Dermis microvascular lymphatic vessel endothelial cell (primary cell): ENCODE data around the gene WBP1L. TPM values are rescaled to one million over a fixed set of nuclear protein-coding genes. Genes with fewer than 3 reads are reported as not detected.
A peak's percentile ranks its signal among the peaks of the same experiment; 100 is the strongest.

ENCODE experiments used
- DNase-seq, 2 donors: peaks; one replicate each; pipeline versions ENCODE4 v3.0.0 to v3.0.0-alpha.2; 2010; ENCODE audit warnings: low read depth in 2 of 2
- total RNA-seq: library from RNA; depleted of rRNA; stranded (reverse); fragments of >200 nt; gene quantifications from 2 replicates; pipeline ENCODE4 v1.2.1, GENCODE V29; 2014

The WBP1L gene
- total RNA-seq, 1 donor from 2014 or later, result 35.8 TPM

DNA sequence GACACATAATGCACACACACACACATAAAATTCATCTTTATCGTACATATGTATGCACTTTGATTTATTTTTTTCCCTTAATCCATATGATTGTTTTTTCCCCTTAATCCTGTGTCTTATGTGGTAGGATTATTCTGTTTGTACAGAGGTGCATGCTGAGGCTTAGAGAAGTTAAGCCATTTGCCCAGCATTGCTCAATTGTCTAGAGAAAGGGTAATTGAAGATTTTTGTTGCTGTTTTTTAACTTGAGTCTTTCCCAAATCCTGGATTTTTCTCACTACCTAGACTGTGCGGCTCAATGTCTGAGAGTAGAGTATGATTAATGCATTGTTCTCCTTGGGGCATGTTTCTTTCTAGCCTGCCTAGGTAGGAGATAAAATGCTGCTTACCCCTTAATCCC lies 35.0 kb downstream of the WBP1L start:
- DNase-seq, result no peak

DNA sequence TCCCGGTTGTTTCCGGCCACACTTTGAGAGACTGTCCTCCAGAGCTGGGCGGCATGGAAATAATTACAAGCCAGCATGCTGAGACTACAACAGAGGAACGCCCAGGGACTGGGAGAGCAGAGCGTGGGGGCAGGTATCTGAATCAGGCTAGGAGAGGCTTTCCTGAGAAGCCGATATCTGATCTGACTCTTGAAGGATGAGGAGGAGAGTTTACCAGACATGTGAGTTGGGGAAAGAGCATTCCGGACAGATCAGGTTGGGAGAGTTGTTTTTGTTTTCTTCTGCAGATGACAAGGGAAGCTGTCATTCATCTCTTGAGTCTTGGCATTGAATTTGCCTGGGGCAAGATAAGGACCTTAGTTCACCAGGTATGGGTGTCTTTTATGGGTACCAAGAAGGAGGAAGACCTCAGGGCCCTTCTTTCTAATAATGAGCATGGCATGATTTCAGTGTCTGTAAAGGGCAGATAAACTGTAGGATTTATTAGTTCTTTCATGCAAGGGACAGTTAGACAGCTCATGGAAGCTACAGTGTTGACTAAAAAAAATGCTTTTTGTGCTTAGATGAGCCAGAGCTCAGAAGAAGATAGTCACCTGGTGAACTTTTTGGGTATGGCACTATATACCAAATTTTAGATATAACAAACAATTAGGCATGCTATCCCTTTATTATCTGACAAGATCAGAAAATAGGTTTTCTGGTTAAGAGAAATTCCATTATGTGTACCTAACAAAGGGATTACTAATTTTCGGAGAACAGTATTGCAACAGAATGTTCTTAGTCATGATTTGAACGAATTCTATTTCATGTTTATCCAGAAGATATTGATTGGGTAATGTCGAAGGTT lies 36.2 kb downstream of the WBP1L start:
- DNase-seq, result no peak

DNA sequence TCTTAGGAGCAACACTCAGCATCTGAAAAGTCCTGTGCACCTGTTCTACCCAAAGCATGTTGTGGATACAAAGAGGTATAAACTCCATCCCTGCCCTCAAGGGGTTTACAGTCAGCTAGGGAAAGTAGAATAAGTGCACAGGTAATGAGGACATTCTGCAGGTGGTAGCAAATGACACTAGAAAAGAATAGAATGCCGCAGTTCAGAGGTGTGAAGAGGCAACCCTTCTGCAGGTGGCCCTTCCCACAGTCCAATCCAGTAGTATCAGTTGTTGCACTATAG lies 36.7 kb downstream of the WBP1L start:
- DNase-seq, result no peak

DNA sequence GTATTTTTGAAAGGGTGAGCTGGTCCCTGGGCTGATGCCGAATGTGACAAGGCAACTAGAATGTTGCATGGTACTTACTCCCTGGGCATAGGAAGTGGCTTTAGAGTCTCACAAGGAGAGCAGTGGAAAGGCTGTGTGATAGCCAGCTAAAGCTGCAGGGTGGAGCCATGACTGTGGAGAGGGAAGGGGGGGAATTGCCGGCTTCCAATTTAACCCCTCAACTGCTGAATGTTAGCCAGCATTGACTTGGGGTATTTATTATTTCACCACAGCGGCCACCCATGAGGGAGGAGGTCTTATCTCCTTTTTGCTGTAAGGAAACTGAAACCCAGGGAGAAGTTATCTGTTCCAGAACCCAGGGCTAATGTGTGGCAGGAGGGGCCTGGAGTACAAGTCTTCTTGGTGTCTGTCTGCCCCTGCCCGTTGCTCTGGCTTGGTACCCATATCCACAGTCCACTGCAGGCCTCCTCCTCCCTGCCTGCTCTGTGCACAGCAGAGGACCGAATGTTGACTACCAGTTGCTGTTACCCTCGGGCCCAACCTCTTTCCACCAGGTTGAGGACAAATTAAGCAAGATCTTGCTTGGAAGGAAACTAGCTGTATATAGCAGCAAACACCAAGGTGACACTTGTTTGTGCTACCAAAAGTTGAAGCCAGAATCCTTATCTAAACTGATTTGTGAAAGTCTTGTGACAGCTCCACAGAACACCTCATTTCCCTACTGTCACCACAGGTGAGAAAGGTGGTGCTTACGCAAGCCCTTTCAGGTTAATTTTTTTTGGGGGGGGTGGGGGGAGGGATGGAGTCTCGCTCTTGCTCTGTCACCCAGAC lies 37.6 kb downstream of the WBP1L start:
- no peak for DNase-seq

DNA sequence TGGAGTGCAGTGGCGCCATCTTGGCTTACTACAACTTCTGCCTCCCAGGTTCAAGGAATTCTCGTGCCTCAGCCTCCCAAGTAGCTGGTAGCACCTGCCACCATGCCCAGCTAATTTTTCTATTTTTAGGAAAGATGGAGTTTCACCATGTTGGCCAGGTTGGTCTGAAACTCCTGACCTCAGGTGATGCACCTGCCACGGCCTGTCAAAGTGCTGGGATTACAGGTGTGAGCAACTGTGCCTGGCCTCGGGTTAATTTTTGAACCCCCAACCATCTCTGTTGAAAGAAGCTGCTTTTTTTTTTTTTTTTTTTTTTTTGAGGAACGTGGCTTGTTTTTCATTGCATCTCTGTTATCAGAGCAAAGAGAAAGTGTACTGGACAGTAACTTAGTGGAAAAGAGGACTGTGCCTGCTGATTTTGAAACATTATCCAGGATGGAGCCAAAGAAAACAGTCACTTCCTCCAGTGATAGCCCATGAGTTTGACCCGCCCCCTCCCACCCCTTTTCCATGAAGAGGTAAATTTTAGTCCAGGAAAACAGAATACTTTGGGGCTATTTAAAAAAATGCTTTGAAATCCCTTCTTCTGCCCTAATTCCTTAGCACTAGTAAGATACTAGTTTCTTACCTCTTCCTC lies 38.3 kb downstream of the WBP1L start:
- DNase-seq, result peak; percentile 92 to 93

DNA sequence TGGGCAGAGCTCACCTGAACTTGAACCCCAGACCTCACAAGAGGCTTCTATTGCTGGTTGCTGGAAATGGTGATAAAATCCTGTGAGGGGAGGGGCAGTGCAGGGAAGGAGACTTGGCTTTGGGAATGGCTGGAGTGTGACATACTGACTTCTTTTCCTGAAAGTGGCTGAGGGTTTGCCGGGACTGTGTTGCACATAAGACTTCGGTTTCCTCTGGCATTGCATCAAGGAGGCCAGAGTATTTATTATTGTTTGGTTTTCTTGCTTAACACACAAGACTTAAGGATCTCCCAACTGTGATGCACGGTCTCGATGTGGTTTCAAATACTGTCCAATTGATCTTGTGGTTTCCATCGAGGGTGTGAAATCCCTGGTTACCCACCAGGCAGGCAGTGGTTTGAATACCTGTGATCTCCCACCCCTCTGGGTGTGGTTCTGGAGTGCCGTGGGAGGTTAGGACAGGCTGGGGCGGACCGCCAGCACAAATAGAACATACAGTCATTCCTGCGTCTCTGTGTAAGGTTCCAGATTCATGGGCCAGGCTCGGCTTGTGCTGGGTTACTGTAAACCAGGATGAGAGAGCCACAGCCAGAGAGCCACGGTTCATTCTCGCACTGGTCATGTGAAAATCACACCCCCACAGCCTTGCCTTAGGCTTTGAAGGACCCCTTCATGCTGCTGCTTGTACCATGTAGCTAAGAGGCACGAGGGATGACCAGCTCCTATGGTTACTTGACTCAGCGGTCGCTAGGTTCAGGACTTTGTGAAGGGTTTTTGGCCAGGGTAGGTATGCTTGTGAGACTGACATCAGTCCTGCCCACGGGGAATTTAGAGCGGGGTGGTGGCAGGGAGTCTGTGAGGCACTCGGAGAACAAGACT lies 39.2 kb downstream of the WBP1L start:
- DNase-seq, result peak; percentile 64 to 94

DNA sequence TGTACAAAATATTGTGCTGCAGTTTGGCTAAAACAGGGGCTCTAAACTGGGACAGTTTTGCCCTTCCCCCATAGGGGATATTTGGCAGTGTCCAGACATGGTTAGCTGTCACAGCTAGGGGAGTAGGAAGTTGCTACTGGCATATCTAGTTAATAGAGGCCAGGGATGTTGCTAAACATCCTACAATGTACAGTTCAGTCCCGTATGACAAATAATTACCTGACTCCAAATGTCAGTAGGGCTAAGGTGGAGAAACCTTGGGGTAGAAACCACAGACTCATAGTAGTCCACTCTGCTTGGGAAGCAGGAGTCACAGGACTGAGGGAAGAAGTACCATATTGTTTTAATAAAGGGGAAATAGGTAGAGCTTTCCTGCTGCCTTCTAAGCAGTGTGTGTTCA lies 39.8 kb downstream of the WBP1L start:
- DNase-seq, result peak; percentile 48 to 68

DNA sequence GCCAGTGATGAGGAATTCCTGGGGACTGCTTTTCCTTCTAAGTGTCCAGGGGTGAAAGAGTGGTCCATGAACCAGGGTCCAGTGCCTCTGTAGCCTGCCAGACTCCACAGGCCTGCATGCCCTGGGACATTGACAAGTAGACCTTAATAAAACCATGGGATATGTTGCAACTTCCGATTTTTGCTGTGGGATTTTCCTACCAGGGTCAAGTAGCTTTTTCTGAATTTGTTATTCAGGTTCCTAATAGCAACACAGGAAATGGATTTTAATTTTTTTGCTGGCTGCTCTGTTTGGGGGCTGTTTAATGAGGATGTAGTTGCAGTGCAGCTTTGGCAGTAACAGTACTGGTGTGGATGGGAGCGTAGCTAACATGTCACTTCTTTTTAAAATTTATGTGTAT lies 42.1 kb downstream of the WBP1L start:
- peak; percentile 92 to 99 for DNase-seq

DNA sequence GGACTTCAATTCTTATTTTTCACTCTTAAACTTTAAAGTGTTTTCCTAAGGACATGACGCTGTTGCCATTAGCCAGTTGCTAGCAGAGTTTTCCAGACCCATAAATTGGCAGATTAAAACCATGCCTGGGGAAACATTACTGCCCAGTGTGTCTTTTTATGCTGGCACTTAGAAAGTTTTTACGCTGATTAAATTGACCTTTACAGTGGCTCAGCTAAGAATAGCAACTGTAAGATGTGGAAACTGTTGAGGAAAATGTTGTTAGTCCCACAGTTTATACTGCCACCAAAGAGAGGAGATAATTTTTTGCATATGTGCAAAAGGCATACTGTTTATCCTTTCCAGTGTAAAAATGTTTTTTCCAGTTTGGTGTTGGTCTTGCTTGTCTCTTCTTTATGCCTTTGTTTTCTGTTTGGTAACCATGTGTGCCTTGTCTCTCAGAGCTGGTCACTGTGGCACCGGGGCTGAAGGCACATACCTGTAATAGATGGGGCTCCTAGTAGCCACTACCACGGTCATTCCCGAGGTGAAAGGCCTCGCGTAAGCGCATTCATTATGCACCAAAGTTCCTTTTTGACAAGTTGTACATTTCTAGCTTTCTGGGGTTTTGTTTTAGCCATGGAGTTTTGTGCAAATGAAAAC lies 48.1 kb downstream of the WBP1L start:
- no peak for DNase-seq

DNA sequence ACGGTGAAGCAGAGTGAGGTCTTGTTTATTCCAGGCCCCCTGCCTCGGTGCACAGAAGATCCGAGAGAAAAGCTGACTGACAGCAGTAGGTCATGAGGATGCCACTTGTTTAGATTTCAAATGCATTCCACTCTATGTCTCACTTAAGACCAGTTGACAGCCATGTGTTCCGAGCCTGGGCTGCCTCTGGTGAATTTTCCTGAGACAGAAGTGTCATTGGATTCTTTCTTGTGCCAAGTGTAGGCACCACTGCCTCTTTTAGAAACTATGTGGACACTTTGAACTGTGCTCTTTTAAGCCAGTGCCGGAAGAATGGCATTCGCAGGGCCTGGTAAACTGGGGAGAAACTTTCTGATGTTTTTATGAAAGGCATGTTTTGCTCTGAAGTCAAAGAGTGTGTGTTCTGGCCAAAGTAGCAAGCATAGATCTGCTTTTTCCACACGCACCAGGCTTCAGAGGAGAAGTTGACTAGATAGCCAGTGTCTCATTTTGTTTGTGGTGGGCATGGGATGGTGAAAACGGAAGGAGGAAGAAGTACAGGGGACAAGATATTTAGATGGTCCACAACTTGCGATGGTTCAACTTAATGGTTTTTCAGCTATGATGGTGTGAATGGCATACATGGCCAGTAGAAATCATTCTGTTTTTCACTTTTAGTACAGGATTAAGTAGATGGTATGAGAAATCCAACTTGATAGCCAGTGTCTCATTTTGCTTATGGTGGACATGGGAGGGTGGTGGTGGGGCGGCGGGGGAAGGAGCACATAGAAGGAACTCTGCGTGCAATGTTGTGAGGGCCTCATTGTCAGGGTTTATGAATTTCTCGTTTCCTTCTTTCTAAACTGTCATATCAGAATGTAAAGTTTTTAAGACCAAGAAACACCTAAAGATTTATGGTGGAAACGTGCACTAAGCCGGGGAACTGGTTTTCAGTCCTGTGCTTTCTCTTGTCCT lies 52.0 kb downstream of the WBP1L start:
- no peak for DNase-seq

DNA sequence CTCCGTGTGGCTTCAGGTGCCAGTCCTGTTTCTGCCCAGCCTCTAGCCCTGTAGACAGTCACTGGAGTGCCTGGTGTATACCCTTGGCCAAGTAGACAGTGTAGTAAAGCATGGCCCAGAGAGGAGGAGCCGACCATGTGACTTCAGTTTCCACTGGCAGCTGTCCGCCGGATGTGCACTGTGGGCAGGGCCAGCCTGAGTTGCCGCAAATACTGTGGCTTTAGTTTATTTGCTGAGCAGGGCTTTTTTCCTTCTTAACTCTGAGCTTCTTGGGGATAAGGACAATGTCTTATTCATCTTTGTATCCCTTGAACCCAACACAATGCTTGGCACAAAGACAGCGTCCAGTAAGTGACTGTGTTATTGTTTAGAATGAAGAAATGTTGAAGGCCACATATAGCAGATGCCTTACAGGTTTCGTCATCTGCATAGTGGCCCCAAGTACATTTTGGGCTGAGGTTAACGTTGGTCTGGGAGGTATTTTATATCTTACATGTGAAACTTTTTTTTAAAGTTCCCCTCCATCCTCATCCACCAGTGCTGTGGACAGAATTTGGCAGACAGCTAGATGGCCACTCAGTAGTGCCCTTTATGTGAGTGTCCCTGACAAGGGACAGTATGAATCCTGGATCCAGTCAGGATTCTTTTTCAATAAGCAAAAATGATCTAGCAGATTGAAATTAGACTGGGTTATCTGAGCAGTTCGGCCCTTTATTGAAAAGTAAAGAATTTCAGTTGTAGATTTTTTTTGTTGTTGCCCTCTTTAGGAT lies 52.8 kb downstream of the WBP1L start:
- DNase-seq, result peak; percentile 80 to 83

DNA sequence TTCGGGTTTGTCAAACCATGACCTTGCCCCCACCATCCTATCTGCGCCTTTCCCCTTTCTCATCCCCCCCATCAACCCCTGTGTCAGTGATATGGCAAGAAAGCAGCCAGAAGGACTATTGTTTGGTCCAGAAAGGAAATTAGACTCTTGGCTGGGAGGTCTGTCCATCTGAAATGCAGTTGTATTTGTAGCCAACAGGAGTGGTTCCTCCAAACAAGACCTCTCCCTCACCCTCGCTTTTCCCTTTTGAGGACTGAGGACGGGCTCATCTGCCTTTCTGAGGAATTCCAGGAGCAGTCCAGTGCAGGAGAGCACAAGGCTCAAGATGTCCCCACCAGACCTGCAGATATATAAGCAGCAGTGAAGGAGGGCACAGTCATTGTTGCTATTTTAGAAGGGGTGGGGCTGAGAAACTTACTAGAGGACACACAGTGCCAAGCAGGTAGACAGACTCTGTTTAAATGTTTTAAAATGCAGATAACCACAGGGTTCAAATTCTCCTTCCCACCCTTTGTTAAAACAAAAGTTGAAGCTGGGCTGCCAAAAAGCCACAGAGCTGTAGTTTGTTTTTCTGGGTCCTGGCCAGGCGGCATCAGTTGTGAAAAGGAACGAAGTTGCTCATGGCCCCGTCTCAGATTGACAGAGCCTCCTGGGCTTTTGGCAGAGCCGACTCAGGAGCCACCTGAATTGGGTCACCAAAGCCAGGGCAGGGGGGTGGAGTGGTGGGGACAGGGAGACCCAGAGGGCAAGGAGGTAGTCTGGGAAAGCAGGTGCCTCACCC lies 56.1 kb downstream of the WBP1L start:
- DNase-seq, result peak in 1 of 2 donors; percentile 43

DNA sequence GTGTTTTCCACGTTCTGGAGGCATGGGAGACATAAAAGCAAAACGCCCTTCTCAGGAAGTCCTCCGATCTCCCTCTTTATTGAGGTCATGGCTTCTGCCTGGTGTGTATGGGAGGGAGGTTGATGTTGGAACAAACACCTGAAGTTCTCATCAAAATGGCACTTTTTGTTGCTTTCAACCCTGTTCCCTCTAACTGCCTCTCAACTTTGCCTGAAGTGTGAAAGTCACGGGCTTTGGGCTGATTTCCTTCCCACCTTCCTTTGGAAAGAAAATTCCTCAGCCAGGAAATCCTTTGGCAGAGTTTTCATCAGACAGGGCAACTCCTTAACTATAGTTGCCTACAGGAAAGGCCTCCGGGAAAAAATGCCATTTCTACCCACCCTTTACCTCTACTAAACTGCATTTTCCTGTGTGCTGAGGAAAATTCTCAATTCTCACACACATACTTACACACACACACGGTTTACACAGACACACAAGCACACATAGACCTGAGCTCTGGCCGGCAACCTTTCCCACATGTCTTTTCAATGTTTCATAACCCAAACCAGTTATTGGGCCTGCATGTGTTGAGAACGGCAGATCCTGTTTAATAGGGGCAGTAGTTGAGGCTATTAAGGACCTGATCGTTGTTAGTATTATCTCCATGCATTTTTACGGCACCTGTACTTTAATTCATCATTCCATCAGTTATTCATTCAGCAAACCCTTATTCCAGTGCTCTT lies 57.0 kb downstream of the WBP1L start:
- DNase-seq, result peak in 1 of 2 donors; percentile 71

DNA sequence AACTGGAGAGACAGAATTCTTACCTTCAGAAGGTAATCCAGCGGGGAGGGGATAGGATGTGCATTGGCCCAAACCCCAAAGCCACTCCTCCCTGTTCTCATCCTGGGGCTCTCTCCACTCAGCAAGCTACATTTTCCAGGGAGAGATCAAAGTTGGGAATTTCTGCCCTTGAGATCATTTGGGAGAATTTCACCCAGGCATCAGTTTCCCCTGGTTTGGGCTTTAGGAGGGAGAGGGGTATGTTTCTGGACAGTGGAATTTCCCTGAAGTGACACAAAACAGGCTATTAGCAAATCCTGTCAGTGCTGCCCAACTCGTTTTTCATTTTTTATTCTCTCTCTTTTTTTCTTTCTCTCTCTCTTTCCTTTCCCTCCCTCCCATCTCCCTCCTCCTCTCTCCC lies 57.7 kb downstream of the WBP1L start:
- DNase-seq, result peak in 1 of 2 donors; percentile 60

DNA sequence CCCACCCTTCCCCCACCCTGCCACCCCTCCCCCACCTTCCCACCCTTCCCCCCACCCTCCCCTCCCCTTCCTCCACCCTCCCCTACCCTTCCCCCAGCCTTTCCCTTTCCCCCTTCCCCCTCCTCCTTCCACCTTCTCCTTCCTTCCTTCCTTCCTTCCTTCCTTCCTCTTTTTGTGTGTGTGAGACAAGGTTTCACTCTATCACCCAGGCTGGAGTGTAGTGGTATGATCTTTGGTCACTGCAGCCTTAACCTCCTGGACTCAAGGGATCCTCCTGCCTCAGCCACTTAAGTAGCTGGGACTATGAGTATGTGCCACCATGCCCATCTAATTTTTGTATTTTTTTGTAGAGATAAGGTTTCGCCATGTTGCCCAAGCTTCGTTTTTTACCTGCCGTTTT lies 58.2 kb downstream of the WBP1L start:
- no peak for DNase-seq

DNA sequence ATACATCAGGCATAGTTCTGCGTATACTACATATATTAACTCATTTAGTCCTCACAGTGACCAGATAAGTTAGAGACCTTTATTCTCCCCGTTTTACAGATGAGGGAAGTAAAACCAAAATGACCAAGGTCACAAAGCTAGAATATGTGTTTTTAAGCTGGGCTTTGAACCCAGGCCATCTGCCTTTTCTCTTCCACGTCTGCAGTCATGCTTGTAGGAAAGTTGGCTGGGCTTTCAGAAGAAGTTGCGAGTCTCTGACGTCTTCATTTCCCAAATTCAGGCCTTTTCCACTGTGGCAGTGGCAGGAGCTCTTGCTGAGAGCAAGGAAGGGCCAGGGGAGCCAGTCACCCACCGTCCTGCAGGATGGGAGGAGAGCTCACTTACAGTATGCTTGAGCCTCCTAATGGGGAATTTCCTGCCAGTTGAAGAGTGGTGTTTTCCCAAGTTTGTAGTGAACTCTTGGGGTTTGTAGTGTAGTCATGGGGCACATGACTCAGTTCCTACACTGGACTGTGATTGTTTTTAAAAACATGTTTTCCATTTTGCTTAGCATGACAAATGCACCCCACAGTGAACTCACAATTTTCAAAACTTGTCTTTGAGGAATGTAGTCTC lies 59.3 kb downstream of the WBP1L start:
- DNase-seq, result peak; percentile 91 to 99
